ENCODE measurements around the gene KDM6A.
"Not testable (repeated sequence)": the region's sequence is repeated elsewhere in the genome, so short reads cannot be mapped to it uniquely, and the experiment has no call there.

KDM6A gene

DNA sequence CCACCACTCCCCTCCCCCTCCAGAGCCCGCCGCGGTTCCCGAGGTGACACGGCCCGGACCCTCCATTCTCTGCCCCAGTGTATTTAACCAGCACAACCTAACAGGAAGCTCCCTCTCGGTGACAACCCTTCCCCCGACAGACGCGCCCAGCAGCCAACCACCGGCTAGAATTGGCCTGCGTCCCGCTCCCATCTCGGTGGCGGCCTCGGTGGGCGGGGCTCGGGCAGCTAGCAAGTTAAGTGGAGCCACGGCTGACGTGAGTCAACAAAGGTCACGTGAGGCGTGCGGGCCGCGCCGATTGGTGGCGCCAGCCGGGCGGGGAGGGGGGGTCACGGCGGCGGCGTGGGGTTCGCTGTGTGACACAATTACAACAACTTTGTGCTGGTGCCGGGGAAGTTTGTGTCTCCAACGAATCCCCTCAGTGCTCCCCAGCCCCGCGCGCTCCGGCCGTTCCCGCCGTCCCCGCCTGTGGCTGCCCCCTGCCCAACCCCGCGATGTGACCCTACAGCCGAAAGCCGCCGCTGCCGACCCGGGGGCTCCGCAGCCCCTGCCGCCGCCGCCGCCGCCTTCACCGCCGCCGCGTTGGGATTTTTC lies at the start of gene KDM6A:
TSS of gene KDM6A (plus strand) at position 368 of the 594 bp plus-strand sequence. CDS start 364 bp downstream, outside the sequence.
- DNase-seq: peak; percentile 54

DNA sequence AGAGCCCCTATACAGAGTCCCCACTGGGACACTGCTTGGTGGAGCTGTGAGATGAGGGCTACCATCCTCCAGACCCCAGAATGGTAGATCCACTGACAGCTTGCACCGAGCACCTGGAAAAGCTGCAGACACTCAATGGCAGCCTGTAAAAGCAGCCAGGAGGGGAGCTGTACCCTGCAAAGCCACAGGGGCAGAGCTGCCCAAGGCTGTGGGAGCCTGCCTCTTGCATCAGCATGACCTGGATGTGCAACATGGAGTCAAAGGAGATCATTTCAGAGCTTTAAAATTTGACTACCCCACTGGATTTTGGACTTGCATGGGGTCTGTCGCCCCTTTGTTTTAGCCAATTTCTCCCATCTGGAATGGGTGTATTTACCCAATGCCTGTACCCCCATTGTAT lies 49.8 kb upstream of the KDM6A start:
- not testable (repeated sequence) for DNase-seq

DNA sequence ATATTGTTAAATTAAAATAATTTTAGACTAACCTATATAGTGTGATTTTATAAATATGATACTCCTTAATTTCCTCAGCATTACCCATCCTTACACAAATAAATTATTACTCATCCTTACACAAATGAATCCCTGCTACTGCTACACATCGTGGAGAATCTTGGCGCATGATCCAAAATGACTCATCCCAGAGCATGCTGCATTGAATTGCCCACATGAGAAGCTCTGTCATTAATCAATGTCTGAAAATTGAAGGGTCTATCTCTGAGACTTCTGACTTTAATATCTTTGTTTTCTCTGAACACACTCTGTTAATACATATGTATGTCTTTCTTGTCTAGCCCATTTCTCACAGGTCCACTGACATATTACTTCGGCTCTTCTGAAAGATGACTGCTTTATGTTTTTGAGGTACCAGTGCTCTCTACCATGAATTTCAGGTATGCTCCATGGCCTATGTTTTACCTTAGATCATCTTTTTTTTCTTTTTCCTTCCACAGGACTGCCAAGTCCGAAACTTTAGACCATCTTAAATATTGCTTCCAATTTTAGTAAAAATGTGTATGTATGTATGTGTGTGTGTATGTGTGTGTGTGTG lies 44.9 kb upstream of the KDM6A start:
- peak; percentile 44 for DNase-seq

DNA sequence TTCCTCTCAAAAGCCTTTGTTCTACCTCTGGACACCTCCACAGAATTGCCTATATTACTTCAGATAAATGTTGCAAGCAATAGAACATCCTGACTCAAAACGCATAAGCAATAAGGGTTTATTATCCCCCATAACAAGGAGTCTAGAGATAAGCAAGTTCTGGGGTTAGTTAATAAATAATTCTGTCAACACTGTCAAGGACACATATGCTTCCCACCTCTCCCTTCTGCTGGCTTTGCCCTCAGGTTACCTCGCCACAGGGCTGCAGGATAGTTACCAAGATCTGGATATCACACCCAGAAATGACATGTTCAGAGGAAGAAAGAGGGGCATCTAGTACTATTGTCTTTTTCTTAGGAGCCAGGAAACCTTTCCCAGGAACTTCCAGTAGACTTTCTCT lies 43.2 kb upstream of the KDM6A start:
- no peak for DNase-seq

DNA sequence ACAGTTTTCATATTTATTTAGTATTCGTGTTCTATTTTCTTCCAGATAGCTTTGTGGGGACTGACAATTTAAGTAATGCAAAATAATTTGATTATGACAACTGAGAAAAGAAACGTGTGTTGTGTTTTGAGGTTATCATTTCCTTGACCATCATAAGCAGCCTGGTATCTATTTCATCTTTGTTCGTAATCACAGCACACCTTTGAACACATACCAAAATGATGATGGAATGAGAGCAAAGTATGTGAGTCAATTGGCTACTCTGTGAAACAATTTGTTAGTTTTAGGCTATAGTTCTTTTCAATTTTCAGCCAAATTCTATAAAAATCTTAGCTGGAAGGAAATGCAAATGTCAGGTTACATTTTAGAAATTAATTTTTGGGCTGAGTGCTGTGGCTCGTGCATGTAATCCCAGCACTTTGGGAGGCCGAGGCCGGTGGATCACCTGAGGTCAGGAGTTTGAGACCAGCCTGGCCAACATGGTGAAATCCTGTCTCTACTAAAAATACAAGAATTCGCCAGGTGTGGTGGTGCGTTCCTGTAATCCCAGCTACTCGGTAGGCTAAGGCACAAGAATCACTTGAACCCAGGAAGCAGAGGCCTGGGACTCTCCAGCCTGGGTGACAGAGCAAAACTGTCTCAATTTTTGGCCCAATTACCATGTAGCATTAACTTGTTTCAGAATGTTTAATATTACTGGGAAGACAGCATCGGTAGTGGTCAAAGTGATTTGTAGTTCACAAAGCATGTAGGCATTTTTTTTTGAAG lies 30.3 kb upstream of the KDM6A start:
- DNase-seq: no peak

DNA sequence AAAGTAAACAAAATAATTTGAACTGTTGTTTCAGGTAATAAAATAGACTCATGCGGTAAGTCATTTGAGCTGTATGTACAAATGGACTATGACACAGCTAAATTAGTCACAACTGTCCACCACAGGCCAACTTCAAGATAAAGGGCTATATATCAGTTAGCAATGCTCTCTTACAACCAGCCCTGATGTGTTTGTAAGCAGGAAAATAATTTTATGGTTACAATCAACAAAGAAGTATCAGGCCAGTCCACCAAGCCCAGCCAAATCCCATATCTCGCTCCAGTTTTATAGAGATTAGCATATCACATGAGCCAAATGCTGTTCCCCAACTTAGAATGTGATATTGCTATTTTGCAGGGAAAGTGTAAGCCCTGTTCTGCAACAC lies 29.7 kb upstream of the KDM6A start:
- no peak for DNase-seq

DNA sequence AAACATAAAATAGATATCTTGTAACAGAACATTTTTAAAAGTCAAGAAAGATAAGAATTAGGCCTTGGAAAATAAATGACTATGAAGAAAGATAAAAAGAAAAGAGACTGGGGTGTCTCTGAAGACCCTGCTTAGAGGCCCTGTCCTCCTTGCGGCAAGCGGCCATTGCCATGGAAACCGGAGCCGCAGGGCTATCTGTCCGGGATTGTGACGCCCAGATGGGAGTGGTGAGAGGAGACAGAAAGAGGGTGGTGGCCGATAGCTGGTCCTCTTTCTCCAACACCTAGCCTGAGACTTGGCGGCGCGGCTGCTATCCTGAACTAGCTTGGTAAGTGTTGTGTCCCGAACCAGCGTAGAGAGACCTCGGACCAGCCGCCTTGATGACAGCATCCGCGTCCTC lies 29.2 kb upstream of the KDM6A start, which contains the start of gene DUSP21:
TSS of gene DUSP21 (plus strand) at position 269 of the 400 bp plus-strand sequence. CDS start at position 381, 112 bp downstream.
- DNase-seq: no peak

DNA sequence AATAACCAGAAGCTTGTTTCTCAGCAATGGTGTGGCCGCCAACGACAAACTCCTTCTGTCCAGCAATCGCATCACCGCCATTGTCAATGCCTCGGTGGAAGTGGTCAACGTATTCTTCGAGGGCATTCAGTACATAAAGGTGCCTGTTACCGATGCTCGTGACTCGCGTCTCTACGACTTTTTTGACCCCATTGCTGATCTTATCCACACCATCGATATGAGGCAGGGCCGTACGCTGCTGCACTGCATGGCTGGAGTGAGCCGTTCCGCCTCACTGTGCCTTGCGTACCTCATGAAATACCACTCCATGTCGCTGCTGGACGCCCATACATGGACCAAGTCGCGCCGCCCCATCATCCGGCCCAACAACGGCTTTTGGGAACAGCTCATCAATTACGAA lies 28.8 kb upstream of the KDM6A start:
- DNase-seq: no peak

DNA sequence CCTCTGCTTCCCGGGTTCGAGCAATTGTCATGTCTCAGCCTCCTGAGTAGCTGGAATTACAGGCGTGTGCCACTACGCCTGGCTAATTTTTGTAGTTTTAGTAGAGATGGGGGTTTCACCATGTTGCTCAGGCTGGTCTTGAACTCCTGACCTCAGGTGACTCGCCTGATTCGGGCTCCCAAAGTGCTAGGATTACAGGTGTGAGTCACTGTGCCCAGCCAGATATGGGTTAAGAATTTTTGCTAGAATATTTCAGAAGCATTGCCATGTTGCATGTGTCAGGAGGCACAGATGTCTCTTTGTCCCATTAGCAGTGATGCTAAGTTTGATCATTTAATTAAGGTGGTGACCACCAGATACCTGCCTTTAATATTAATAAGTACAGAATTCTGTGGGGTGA lies 22.1 kb upstream of the KDM6A start:
- DNase-seq: not testable (repeated sequence)

DNA sequence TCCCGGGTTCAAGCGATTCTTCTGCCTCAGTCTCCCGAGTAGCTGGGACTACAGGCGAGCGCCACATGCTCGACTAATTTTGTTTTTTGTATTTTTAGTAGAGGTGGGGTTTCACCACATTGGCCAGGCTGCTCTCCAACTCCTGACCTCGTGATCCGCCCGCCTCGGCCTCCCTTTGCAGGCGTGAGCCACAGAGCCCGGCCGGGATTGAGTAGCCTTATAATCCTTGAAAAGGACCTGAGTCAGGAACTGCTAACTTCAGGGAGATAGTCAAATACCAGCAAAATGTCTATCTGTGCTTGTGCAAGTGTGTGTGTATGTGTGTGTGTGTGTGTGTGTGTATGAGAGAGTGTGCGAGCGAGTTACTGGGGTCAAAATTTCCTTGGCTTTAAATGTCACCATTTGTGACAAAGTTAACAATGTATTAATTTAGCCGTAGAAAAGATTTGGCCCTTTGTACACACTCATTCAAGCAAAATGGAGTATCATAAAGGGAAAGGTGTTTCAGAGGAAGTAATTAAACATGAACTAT lies 1.8 kb upstream of the KDM6A start:
- DNase-seq: no peak

DNA sequence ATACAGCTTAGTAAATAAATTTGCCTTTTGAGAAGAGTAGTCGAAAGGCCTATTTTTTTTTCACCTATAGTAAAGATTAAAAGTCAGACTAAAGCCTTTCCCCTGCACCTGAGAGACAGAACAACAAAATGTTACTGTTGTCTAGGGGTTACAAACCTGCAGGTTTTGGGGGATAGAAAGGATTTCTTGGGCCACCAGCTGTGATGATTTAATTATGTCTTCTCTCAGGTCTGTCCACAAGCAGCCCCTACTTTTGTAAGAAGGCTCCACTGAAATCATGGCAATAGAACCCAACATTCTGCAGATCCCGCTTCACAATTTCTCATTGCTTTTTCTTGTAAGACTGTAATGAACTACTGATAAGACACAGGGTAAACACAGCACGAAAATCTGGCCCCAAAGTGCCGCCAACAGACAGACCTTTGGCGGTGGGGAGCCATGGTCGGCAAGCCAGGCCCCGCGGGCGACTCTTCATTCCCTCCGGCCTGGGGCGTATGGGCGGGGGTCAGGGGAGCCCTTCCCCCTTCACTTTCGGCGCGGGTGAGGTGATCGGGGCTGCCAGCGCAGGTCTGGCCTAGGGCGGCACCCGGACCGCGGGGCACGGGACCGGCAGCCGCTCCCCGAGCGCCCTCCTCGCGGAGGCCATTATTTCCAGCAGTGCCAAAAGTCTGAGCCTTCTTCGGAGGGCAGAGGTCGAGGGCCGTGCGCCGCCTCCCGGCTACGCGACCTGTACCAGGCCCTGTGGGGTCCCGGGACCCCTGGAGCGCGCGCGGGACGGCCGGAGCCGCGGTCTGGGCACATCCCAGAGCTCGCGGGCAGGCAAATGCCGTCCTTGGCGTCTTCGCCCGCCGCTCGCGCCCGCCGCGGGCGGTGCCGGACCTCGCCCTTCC lies 812 bp upstream of the KDM6A start:
- no peak for DNase-seq

DNA sequence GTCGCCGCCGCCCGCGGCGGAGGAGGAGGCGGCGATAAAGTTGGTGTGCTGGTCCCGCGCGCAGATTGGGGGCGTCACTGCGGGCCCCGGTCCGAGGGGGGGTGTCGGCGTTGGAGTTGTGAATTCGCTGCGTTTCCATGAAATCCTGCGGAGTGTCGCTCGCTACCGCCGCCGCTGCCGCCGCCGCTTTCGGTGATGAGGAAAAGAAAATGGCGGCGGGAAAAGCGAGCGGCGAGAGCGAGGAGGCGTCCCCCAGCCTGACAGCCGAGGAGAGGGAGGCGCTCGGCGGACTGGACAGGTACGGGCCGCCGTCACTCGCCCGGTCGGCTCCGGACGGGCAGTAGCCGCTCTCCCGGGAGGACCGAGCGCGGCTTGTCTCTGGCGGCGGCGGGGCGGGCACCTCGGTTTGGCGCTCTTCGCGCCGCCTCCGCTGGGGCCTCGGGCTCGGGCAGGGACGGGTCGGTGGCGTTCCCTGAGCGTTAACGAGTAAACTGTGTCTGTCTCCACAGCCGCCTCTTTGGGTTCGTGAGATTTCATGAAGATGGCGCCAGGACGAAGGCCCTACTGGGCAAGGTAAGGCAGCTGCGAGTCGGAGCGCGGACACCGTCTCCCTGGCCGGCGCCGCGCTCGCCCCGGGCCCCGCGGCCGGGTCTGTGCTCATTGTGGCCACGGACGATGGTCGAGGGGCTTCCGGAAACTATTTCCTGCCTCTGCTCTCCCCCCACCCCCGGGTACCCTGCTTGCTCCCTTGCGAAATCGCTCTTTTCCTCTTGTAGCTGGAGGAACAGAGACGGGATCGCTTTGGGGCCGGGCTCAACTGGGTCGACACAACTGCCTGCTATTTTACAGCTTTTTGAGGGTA lies 658 bp downstream of the KDM6A start:
- no peak for DNase-seq

DNA sequence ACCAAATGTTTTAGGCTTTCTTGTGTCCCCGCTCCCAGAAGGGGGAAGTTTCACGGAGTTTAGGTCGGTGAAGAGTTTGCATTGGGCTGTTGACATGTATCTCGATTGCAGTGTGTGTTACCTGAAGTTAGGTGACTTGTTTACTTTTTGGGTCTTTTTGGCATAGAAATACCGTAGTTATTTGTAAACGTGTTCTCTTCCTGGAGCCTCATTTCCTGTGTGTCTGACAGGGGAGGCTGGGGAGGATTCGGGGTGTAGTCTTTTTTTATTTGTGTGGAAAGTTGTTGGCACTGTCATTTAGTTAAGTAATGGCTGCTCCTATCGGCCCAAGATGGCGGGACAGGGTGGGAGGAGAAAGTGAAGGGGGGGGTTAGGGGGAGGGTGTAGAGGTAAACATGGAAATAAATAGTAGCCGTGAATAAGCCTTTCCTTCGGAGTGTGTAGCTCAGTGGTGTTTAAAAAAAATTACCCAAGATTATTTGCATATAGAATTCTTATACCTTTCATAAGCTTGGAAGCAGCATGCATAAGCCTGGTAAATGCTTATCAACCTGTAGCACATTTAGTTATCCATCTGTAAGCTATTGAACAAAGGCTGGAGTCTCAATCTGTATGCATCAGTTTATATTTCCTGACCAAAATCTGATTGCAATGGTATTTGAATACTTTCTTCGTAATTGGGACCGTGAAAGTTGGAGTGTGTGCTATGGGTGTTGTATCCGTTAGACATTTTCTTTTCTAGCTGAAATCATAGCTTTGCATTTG lies 1.6 kb downstream of the KDM6A start:
- DNase-seq: no peak

DNA sequence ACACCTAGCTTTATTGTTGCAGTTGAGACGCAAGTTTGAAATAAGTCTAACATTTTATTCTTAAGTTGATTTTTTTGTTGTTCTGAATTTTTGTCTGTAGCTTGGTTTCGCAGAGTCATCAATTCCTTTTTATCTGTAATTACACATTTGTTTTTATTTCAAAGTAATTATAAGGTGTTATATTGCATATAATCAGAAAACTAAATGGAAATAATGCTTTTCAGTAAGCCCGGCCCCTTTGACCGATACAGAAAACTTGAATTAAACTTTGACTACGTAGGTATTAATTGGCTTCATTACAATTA lies 2.1 kb downstream of the KDM6A start:
- DNase-seq: no peak

DNA sequence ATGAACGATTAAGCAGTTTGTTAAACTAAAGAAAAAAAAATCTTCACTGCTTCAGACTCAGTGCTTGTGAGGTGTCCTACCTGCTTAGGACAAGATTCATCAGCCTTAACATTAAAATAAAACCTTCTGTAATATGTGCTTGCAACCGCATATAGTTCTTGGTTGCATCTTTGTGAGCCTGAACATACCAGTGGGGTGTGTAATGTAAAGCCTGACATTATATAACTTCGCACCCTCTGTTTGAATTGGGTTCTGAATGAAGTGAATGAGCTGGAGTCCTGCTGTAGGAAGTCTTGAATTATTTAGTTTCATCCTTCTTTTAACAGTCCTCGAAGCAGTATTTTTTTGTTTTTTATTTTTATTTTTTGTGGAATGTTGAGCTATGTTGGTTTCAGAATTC lies 3.1 kb downstream of the KDM6A start:
- DNase-seq: no peak

DNA sequence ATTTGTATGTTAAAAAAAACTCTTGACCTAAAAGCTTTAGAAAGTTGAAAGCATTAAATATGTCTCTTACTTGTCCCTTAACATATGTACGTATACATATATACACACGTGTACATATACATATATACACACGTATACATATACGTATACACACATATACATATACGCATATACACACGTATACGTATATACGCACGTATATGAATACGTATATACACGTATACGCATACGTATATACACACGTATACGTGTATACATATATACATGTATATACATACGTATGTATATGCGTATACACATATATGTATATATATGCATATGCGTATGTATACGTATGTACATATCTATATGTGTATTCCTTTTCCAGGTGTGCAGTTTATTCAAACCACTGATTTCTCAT lies 3.8 kb downstream of the KDM6A start:
- no peak for DNase-seq

DNA sequence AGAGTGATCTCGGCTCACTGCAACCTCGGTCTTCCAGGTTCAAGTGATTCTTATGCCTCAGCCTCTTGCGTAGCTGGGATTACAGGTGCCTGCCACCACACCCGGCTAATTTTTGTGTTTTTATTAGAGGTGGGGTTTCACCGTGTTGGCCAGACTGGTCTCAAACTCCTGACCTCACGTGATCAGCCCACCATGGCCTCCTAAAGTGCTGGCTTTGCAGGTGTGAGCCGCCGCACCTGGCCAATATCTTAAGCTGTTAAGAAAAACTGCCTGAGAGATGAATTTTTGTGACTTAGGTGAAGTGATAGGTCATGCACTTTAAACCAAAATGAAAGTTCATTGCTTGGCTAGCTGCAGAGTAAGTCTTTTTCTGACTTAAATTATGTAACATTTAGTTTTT lies 5.8 kb downstream of the KDM6A start:
- DNase-seq: no peak

DNA sequence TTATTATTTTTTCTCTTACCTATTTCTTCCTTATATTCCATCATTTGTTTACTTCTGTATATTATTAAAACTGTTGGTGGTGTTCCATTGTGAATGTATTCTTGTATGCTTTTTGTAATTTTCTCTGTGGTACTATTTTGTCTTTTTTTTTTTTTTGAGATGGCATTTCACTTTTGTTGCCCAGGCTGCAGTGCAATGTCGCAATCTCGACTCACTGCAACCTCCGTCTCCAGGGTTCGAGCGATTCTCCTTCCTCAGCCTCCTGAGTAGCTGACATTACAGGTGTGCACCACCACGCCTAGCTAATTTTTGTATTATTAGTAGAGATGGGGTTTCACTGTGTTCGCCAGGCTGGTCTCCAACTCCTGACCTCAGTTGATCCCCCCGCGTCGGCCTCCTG lies 8.6 kb downstream of the KDM6A start:
- DNase-seq: no peak

DNA sequence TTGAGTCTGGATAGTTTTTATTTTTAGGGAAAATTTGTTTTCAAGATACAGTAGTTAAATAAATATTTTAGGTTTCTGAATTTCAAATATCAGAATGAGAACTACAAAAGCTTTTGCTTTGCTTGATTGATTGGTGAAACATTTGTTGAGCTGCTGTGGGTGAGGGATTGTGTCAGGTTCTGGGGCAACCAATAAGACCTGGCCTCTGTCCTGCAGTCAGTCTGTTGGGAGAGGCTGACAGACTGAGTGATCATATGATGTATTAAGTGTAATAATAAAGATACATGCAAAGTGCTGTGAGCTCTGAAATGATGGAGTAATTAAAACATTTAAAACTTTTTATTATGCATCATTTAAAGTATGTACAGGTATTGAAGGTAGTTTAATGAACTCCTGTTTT lies 9.6 kb downstream of the KDM6A start:
- no peak for DNase-seq

DNA sequence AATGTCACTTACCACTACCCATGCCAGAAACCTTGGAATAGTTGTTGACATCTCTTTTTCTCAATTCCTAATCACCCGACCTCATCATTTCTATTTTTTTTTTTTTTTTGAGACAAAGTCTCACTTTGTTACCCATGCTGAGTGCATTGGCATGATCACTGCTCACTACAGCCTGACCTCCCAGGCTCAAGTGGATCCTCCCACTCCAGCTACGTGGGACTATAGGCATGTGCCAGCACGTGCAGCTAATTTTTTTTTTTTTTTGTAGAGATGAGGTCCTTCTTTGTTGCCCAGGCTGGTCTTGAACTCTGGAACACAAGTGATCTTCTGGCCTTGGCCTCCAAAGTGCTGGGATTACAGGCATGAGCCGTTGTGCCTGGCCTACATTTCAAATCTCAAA lies 12.0 kb downstream of the KDM6A start:
- DNase-seq: no peak

DNA sequence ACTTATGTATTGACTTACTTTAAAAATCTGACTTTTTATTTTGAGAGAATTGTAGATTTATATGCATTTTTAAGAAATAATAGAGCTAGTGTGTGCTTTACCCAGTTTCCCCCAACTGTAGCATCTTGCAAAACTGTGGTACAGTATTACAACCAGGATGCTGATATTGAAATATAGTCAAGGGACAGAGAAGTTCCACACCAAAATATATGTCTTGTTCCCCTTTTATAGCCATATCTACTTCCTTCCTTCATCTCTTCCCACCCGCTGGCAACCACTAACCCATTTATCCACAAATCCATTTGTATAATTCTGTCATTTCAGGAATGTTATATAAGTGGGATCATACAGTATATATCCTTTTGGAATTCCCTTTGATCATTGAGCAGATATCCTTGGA lies 16.8 kb downstream of the KDM6A start:
- DNase-seq: no peak

Measured in kidney glomerular epithelial cell (primary cell).